NCI-H526 (cell line): ENCODE results near the gene MSX2.

Source experiments
- DNase-seq, 2 experiments: peaks; one replicate each; lab custom pipeline; 2025; lab: John Stamatoyannopoulos, UW

MSX2 gene

GRCh38 chr5:174718880-174719610, 5.3 kb upstream of the MSX2 start:
- no peak for DNase-seq

- peak in 1 of 2 experiments; percentile 24 for DNase-seq
Measured at GRCh38 chr5:174719793-174720611, 4.4 kb upstream of the MSX2 start.

GRCh38 chr5:174720612-174721529, 3.5 kb upstream of the MSX2 start:
- peak in 1 of 2 experiments; percentile 52 for DNase-seq

GRCh38 chr5:174721530-174722432, 2.6 kb upstream of the MSX2 start:
- DNase-seq, result no peak

GRCh38 chr5:174722500-174722899, 1.9 kb upstream of the MSX2 start:
- no peak for DNase-seq

GRCh38 chr5:174723315-174723978, 935 bp upstream of the MSX2 start:
- no peak for DNase-seq

- no peak for DNase-seq
Measured at GRCh38 chr5:174723979-174724483, 351 bp upstream of the MSX2 start.

GRCh38 chr5:174725261-174725990, 1.0 kb downstream of the MSX2 start:
- DNase-seq, result no peak

- DNase-seq, result no peak
Measured at GRCh38 chr5:174725991-174726601, 1.7 kb downstream of the MSX2 start.

- DNase-seq, result no peak
Measured at GRCh38 chr5:174726916-174727793, 2.8 kb downstream of the MSX2 start.

- DNase-seq, result no peak
Measured at GRCh38 chr5:174727794-174728680, 3.7 kb downstream of the MSX2 start.

GRCh38 chr5:174729075-174729680, 4.8 kb downstream of the MSX2 start:
- no peak for DNase-seq

GRCh38 chr5:174731214-174732035, 7.0 kb downstream of the MSX2 start:
- DNase-seq, result no peak

GRCh38 chr5:174732036-174733020, 7.9 kb downstream of the MSX2 start:
- DNase-seq, result no peak
